ENCODE measurements around the gene CHP1.
"Not testable (repeated sequence)": the region's sequence is repeated elsewhere in the genome, so short reads cannot be mapped to it uniquely, and the experiment has no call there.

CHP1 gene

GRCh38 chr15:41235929-41236328, 4.9 kb downstream of the CHP1 start:
- no peak for TF ChIP-seq CTCF (conservative IDR thresholded peaks at IDR 0.05)
- no peak overlapping the region for H3K27ac ChIP-seq

- H3K27ac ChIP-seq, result no peak overlapping the region
- no peak for TF ChIP-seq CTCF (conservative IDR thresholded peaks at IDR 0.05)
Measured at GRCh38 chr15:41238100-41238499, 7.0 kb downstream of the CHP1 start.

GRCh38 chr15:41241221-41241964, 10.3 kb downstream of the CHP1 start:
- TF ChIP-seq CTCF (conservative IDR thresholded peaks at IDR 0.05), result no peak
- H3K27ac ChIP-seq, result no peak overlapping the region

GRCh38 chr15:41250745-41251144, 19.7 kb downstream of the CHP1 start:
- not testable (repeated sequence) for H3K27ac ChIP-seq

- no peak for TF ChIP-seq CTCF (conservative IDR thresholded peaks at IDR 0.05)
- H3K27ac ChIP-seq, result no peak overlapping the region
Measured at GRCh38 chr15:41251411-41251810, 20.3 kb downstream of the CHP1 start.

GRCh38 chr15:41254560-41254959, 23.5 kb downstream of the CHP1 start:
- TF ChIP-seq CTCF (conservative IDR thresholded peaks at IDR 0.05), result no peak

GRCh38 chr15:41256103-41256502, 25.0 kb downstream of the CHP1 start:
- no peak for TF ChIP-seq CTCF (conservative IDR thresholded peaks at IDR 0.05)
- H3K27ac ChIP-seq, result peak overlapping the region; percentile 18; the same call in 1 of the 2 replicates

More at GRCh38 chr15:41254560-41254959, 23.5 kb downstream of the CHP1 start:
- H3K27ac ChIP-seq, result no peak overlapping the region

GRCh38 chr15:41256577-41257038, 25.5 kb downstream of the CHP1 start:
- TF ChIP-seq CTCF (conservative IDR thresholded peaks at IDR 0.05), result no peak
- H3K27ac ChIP-seq, result peak overlapping the region; percentile 18; the same call in 1 of the 2 replicates

Measured in VCaP (cell line).